ENCODE data around the gene ISG15. TPM values are rescaled to one million over a fixed set of nuclear protein-coding genes. Genes with fewer than 3 reads are reported as not detected.

Gene ISG15
- total and polyA plus RNA-seq, 2 of the 13 experiments (the other 11 are each of a cell fraction or from before 2014, with no cell fraction given), result 42.1 to 54.9 TPM

GRCh38 chr1:998995-999724, 14.1 kb upstream of the ISG15 start (continued):
- TF ChIP-seq, protein P1, sequence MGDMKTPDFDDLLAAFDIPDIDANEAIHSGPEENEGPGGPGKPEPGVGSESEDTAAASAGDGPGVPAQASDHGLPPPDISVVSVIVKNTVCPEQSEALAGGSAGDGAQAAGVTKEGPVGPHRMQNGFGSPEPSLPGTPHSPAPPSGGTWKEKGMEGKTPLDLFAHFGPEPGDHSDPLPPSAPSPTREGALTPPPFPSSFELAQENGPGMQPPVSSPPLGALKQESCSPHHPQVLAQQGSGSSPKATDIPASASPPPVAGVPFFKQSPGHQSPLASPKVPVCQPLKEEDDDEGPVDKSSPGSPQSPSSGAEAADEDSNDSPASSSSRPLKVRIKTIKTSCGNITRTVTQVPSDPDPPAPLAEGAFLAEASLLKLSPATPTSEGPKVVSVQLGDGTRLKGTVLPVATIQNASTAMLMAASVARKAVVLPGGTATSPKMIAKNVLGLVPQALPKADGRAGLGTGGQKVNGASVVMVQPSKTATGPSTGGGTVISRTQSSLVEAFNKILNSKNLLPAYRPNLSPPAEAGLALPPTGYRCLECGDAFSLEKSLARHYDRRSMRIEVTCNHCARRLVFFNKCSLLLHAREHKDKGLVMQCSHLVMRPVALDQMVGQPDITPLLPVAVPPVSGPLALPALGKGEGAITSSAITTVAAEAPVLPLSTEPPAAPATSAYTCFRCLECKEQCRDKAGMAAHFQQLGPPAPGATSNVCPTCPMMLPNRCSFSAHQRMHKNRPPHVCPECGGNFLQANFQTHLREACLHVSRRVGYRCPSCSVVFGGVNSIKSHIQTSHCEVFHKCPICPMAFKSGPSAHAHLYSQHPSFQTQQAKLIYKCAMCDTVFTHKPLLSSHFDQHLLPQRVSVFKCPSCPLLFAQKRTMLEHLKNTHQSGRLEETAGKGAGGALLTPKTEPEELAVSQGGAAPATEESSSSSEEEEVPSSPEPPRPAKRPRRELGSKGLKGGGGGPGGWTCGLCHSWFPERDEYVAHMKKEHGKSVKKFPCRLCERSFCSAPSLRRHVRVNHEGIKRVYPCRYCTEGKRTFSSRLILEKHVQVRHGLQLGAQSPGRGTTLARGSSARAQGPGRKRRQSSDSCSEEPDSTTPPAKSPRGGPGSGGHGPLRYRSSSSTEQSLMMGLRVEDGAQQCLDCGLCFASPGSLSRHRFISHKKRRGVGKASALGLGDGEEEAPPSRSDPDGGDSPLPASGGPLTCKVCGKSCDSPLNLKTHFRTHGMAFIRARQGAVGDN (CRISPR knock-in tag; IDR thresholded peaks at IDR 0.05), result peak; percentile 49; the same call in 1 of the 2 replicates
- TF ChIP-seq, protein P2, sequence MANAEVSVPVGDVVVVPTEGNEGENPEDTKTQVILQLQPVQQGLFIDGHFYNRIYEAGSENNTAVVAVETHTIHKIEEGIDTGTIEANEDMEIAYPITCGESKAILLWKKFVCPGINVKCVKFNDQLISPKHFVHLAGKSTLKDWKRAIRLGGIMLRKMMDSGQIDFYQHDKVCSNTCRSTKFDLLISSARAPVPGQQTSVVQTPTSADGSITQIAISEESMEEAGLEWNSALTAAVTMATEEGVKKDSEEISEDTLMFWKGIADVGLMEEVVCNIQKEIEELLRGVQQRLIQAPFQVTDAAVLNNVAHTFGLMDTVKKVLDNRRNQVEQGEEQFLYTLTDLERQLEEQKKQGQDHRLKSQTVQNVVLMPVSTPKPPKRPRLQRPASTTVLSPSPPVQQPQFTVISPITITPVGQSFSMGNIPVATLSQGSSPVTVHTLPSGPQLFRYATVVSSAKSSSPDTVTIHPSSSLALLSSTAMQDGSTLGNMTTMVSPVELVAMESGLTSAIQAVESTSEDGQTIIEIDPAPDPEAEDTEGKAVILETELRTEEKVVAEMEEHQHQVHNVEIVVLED (CRISPR knock-in tag; IDR thresholded peaks at IDR 0.05; ENCODE audit: borderline replicate concordance), result no peak
- no peak for TF ChIP-seq ZNF274 (CRISPR knock-in tag; IDR thresholded peaks at IDR 0.05)
- no peak for TF ChIP-seq ZNF678 (CRISPR knock-in tag; IDR thresholded peaks at IDR 0.05)
- peak; percentile 11; the same call in 1 of the 2 replicates for TF ChIP-seq ZNF768 (CRISPR knock-in tag; IDR thresholded peaks at IDR 0.05)
- TF ChIP-seq ZSCAN22 (CRISPR knock-in tag; IDR thresholded peaks at IDR 0.05), result no peak
- TF ChIP-seq, protein P3, sequence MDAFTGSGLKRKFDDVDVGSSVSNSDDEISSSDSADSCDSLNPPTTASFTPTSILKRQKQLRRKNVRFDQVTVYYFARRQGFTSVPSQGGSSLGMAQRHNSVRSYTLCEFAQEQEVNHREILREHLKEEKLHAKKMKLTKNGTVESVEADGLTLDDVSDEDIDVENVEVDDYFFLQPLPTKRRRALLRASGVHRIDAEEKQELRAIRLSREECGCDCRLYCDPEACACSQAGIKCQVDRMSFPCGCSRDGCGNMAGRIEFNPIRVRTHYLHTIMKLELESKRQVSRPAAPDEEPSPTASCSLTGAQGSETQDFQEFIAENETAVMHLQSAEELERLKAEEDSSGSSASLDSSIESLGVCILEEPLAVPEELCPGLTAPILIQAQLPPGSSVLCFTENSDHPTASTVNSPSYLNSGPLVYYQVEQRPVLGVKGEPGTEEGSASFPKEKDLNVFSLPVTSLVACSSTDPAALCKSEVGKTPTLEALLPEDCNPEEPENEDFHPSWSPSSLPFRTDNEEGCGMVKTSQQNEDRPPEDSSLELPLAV (CRISPR knock-in tag; conservative IDR thresholded peaks at IDR 0.05; ENCODE audit: low read depth), result no peak
- 0 out of 2 replicates have a peak, but pooled peaks have one; percentile 19 for TF ChIP-seq MAFG (CRISPR knock-in tag; IDR thresholded peaks at IDR 0.05)
- TF ChIP-seq MED13 (CRISPR knock-in tag; IDR thresholded peaks at IDR 0.05), result 0 out of 2 replicates have a peak, but pooled peaks have one; percentile 20
- no peak for TF ChIP-seq AGO1 (IDR thresholded peaks at IDR 0.05; ENCODE audit: low read depth, low read length, poor library complexity, severe bottlenecking)
- 0 out of 2 replicates have a peak, but pooled peaks have one; percentile 19 for TF ChIP-seq YEATS4 (CRISPR knock-in tag; IDR thresholded peaks at IDR 0.05; ENCODE audit: borderline replicate concordance)
- TF ChIP-seq SALL1 (CRISPR knock-in tag; IDR thresholded peaks at IDR 0.05), result peak; percentile 48; the same call in 1 of the 2 replicates
- no peak for TF ChIP-seq ATAD3A (CRISPR knock-in tag; IDR thresholded peaks at IDR 0.05)
- TF ChIP-seq RNF2 (conservative IDR thresholded peaks at IDR 0.05; ENCODE audit: low read depth), result peak; percentile 57; the same call in 1 of the 2 replicates
- no peak for TF ChIP-seq ZGPAT (CRISPR knock-in tag; IDR thresholded peaks at IDR 0.05)

Measured in HepG2 (cell line).